Heart left ventricle (tissue), 16 donors: ENCODE measurements around the gene MECP2. TPM values are rescaled to one million over a fixed set of nuclear protein-coding genes. Genes with fewer than 3 reads are reported as not detected.

ENCODE experiments used
- ATAC-seq, 4 donors: fragments of 200-7000 bp; cut with Tn5 transposase; one replicate each; pipeline ENCODE4 v1.9.1; 2020 to 2022; ENCODE audit warnings: moderate library complexity in 4 of 4, mild to moderate bottlenecking in 3 of 4, moderate number of reproducible peaks in 1 of 4
- DNase-seq, 5 donors: peaks; one replicate each; pipeline ENCODE4 v3.0.0-alpha.2; 2020
- H3K27ac ChIP-seq, 12 donors: fragments of 200-600 bp; sonication (generic) in 4 of 12; one replicate each; pipeline versions ENCODE4 v1.5.0 to v1.8.0; 2016 to 2022; ENCODE audit warnings: mild to moderate bottlenecking in 2 of 12
- H3K27me3 ChIP-seq, 9 donors: fragments of 200-600 bp; sonication (generic) in 2 of 9; one replicate each; pipeline versions ENCODE4 v1.5.1 to v1.8.0; 2016 to 2022; ENCODE audit warnings: mild to moderate bottlenecking in 3 of 9
- H3K36me3 ChIP-seq, 9 donors: fragments of 200-600 bp; sonication (generic) in 2 of 9; one replicate each; pipeline versions ENCODE4 v1.5.0 to v1.8.0; 2018 to 2022; ENCODE audit warnings: mild to moderate bottlenecking in 2 of 9
- H3K4me1 ChIP-seq, 12 donors: fragments of 200-600 bp; sonication (generic) in 4 of 12; one replicate each; pipeline versions ENCODE4 v1.5.0 to v1.8.0; 2016 to 2022; ENCODE audit warnings: mild to moderate bottlenecking in 3 of 12
- H3K4me3 ChIP-seq, 12 donors: fragments of 200-600 bp; sonication (generic) in 4 of 12; one replicate each; pipeline versions ENCODE4 v1.5.0 to v1.8.0; 2017 to 2022; ENCODE audit warnings: mild to moderate bottlenecking in 9 of 12, moderate library complexity in 4 of 12
- H3K9me3 ChIP-seq, 12 donors: fragments of 200-600 bp; sonication (generic) in 4 of 12; one replicate each; pipeline versions ENCODE4 v1.5.0 to v1.8.0; 2016 to 2022; ENCODE audit warnings: mild to moderate bottlenecking in 1 of 12
- CTCF ChIP-seq, 12 donors: fragments of 200-600 bp; sonication (generic) in 4 of 12; IDR thresholded peaks; one replicate each; pipeline versions ENCODE4 v1.5.0 to v1.8.0; 2018 to 2022; ENCODE audit warnings: antibody characterized with exemption in 12 of 12, mild to moderate bottlenecking in 5 of 12
- POLR2A ChIP-seq, 2 donors: fragments of 450-650 bp; IDR thresholded peaks; one replicate each; pipeline ENCODE4 v1.6.1; 2017; ENCODE audit warnings: antibody characterized with exemption in 2 of 2, mild to moderate bottlenecking in 2 of 2, moderate library complexity in 2 of 2
- WGBS, 4 donors: extraction: QIAGEN DNeasy Blood & Tissue Kit in 2 of 4; methylation state at CpG; one replicate each; pipeline versions ENCODE4 v1.1.5 to v1.1.7; 2013 to 2018; 5-methylcytosine and 5-hydroxymethylcytosine counted together
- intact Hi-C, 10 donors: fragments of 100-400 bp; cut with DNase I; formaldehyde crosslinking; loops; one replicate each; pipeline versions ENCODE4 v1.11.1 to v1.14.2; 2022
- polyA plus RNA-seq, 2 donors: library from polyadenylated mRNA; stranded (reverse); fragments of 200-250 nt; gene quantifications; one replicate each; pipeline ENCODE4 v1.2.3, GENCODE V29; 2013
- total RNA-seq, 9 donors: library from RNA; depleted of rRNA in 2 of 9; stranded (reverse); fragments of >200 nt in 2 of 9; fragmentation: NEBNext Ultra II Directional in 3 of 9; extraction: Animal tissue kit (Norgen Biotek cat#: 25700) in 3 of 9; gene quantifications; one replicate each; pipeline versions ENCODE4 v1.1.0 to v1.2.4, GENCODE V29; 2016 to 2023
- donor health status: ischemic (EF 13 %, LVEDD 7.1; RV severe dilation, severe dysfunction).
- donor health status: healthy with polysubstance abuse.
- donor health status: DM: no; HTN: yes; CAD: no.
- donor health status: DM: no; HTN: no; CAD: no.
- donor health status: ischemic (EF 25% LVEDD 6.9; RV normal size, moderate dysfunction).
- donor health status: ischemic (EF 25% LVEDD 5.7; RV mildly dilated, moderate dysfunction).
- donor health status: healthy.
- donor health status: DM: yes; HTN: yes; CAD: no.
- donor health status: ischemic (EF 35%, LVEDD 5.7; RV mildly dilated, moderate dysfunction).
- donor health status: nonischemic (EF 11% LVEDD 7.7; RV severe dilation, severe dysfunction).
- donor health status: DM: yes; HTN: yes; CAD: no.
- donor health status: PGD.
- donor health status: ischemic (EF 29% LVEDD 5.4; RV normal size, mild dysfunction).
- donor health status: nonischemic (EF 23%, LVEDD 6.1; RV moderate dilation, normal function).

MECP2 gene
- total and polyA plus RNA-seq, 11 donors, result 22.7 to 83.3 (median 33.6) TPM

- peaks cover 0 to 42% (median 0%) of the 10 kb centered on the region in 9 donors for H3K27me3 ChIP-seq
- intact Hi-C loops, result no loop called here
- H3K4me3 ChIP-seq, result no peak overlapping the region
These were observed 20.0 kb upstream of the MECP2 start for GRCh38 chrX:154117566-154117965.

GRCh38 chrX:154116426-154117211 is 19.1 kb upstream of the MECP2 start:
- DNase-seq, result no peak
- no peak for ATAC-seq
- no peaks in the 10 kb centered on the region for H3K36me3 ChIP-seq
- peaks cover 0 to 36% (median 0%) of the 10 kb centered on the region in 9 donors for H3K27me3 ChIP-seq
- no peak overlapping the region for H3K27ac ChIP-seq
- peaks cover 0 to 3% (median 0%) of the 10 kb centered on the region in 12 donors for H3K4me1 ChIP-seq
- peaks cover 0 to 11% (median 0%) of the 10 kb centered on the region in 12 donors for H3K9me3 ChIP-seq
- intact Hi-C loops, result no loop called here
- TF ChIP-seq POLR2A (IDR thresholded peaks at IDR 0.05) (no peak), CTCF (IDR thresholded peaks at IDR 0.05) (no peak)
- no peak overlapping the region for H3K4me3 ChIP-seq
- WGBS, 4 donors, result 70 to 73% (median 70%) methylated on average over 13 to 19 of the region's 19 CpGs

More at GRCh38 chrX:154117566-154117965, 20.0 kb upstream of the MECP2 start:
- H3K36me3 ChIP-seq, result no peaks in the 10 kb centered on the region
- peaks cover 0 to 12% (median 0%) of the 10 kb centered on the region in 12 donors for H3K4me1 ChIP-seq
- TF ChIP-seq CTCF (IDR thresholded peaks at IDR 0.05) (no peak), POLR2A (IDR thresholded peaks at IDR 0.05) (no peak)
- 63 to 93% (median 81%) methylated on average over 6 of the region's 6 CpGs for WGBS, 4 donors
- peaks cover 0 to 11% (median 0%) of the 10 kb centered on the region in 12 donors for H3K9me3 ChIP-seq
- ATAC-seq (no peak), DNase-seq (no peak)
- no peak overlapping the region for H3K27ac ChIP-seq

GRCh38 chrX:154115750-154116149 is 18.2 kb upstream of the MECP2 start:
- peaks cover 0 to 11% (median 0%) of the 10 kb centered on the region in 12 donors for H3K9me3 ChIP-seq
- intact Hi-C loops, result no loop called here
- no peak overlapping the region for H3K4me3 ChIP-seq
- ATAC-seq, result no peak
- 78 to 87% (median 82%) methylated on average over 4 to 5 of the region's 5 CpGs for WGBS, 4 donors
- H3K4me1 ChIP-seq, result no peaks in the 10 kb centered on the region
- H3K36me3 ChIP-seq, result no peaks in the 10 kb centered on the region
- H3K27me3 ChIP-seq, result peaks cover 0 to 31% (median 0%) of the 10 kb centered on the region in 9 donors
- DNase-seq, result no peak
- TF ChIP-seq POLR2A (IDR thresholded peaks at IDR 0.05) (no peak), CTCF (IDR thresholded peaks at IDR 0.05) (no peak)
- H3K27ac ChIP-seq, result no peak overlapping the region

- WGBS, 4 donors, result 85 to 94% (median 91%) methylated on average over 10 of the region's 10 CpGs
- Histone ChIP-seq H3K4me3 (no peak overlapping the region), H3K27me3 (peaks cover 0 to 31% (median 0%) of the 10 kb centered on the region in 9 donors), H3K36me3 (no peaks in the 10 kb centered on the region), H3K9me3 (peaks cover 0 to 6% (median 0%) of the 10 kb centered on the region in 12 donors), H3K27ac (no peak overlapping the region), H3K4me1 (no peaks in the 10 kb centered on the region)
- DNase-seq, result no peak
- intact Hi-C loops, result no loop called here
- ATAC-seq, result no peak
- TF ChIP-seq POLR2A (IDR thresholded peaks at IDR 0.05) (no peak), CTCF (IDR thresholded peaks at IDR 0.05) (no peak)
These were observed 17.6 kb upstream of the MECP2 start for GRCh38 chrX:154115071-154115470.
